Measurements from ENCODE around the gene DPP6. TPM values are rescaled to one million over a fixed set of nuclear protein-coding genes. Genes with fewer than 3 reads are reported as not detected.

The DPP6 gene
- total RNA-seq (2022; extraction: Qiagen RNA extraction), result not detected in 5 replicates

GRCh38 chr7:154051643-154052529 lies at the start of gene DPP6:
Gene DPP6, plus strand, starts transcription at chr7:154052398.

Measured in A549 treated with CORT108297 at 1 μM for 4 hours (cell line).